Adrenal gland (tissue), 12 donors: ENCODE results near the gene ATXN2. TPM values are rescaled to one million over a fixed set of nuclear protein-coding genes. Genes with fewer than 3 reads are reported as not detected.

Source experiments
- DNase-seq, 7 donors: peaks; one replicate each; pipeline ENCODE4 v3.0.0-alpha.2; 2019 to 2020
- H3K27ac ChIP-seq, 5 donors: fragments of 200-600 bp; sonication (generic) in 4 of 5; 1 replicate in 3 of 5; 2 replicates in 2 of 5; pipeline versions ENCODE4 v1.5.1 to v1.8.0; 2016 to 2020; ENCODE audit warnings: mild to moderate bottlenecking in 1 of 5
- H3K27me3 ChIP-seq: fragments of 200-600 bp; 2 replicates; pipeline ENCODE4 v1.8.0; 2021
- H3K36me3 ChIP-seq, 2 donors: fragments of 200-600 bp; replicated peaks in 1 of 2; 1 replicate in 1 of 2; 2 replicates in 1 of 2; pipeline versions ENCODE4 v1.5.1 to v1.8.0; 2018 to 2022
- H3K4me1 ChIP-seq, 2 donors: fragments of 200-600 bp; replicated peaks in 1 of 2; 1 replicate in 1 of 2; 2 replicates in 1 of 2; pipeline versions ENCODE4 v1.5.1 to v1.8.0; 2018 to 2021
- H3K4me3 ChIP-seq, 4 donors: fragments of 200-600 bp; sonication (generic) in 3 of 4; one replicate each; pipeline ENCODE4 v1.5.1; 2016 to 2018
- H3K9me3 ChIP-seq, 3 donors: fragments of 200-600 bp; sonication (generic) in 1 of 3; replicated peaks in 1 of 3; 1 replicate in 2 of 3; 2 replicates in 1 of 3; pipeline versions ENCODE4 v1.5.1 to v1.8.0; 2016 to 2021
- POLR2A ChIP-seq, 2 donors: fragments of 450-650 bp; IDR thresholded peaks; one replicate each; pipeline ENCODE4 v1.6.1; 2017; ENCODE audit warnings: antibody characterized with exemption in 2 of 2, mild to moderate bottlenecking in 2 of 2, moderate library complexity in 1 of 2
- WGBS, 4 donors: extraction: QIAGEN DNeasy Blood & Tissue Kit in 2 of 4; methylation state at CpG; one replicate each; pipeline versions ENCODE4 v1.1.5 to v1.1.7; 2013 to 2017; 5-methylcytosine and 5-hydroxymethylcytosine counted together
- intact Hi-C, 2 donors: fragments of 100-400 bp; cut with DNase I; formaldehyde crosslinking; loops; one replicate each; pipeline versions ENCODE4 v1.14.1 to v1.15.0; 2022 to 2023
- polyA plus RNA-seq, 3 donors: library from polyadenylated mRNA; stranded (reverse); fragments of 200-250 nt in 2 of 3; fragments of 350-450 nt in 1 of 3; fragmentation: Illumina TruSeq in 1 of 3; extraction: RNeasy Lipid Tissue Mini Kit (QIAGEN cat#74804) in 1 of 3; gene quantifications; one replicate each; pipeline ENCODE4 v1.2.3, GENCODE V29; 2013 to 2014
- total RNA-seq, 9 donors: library from RNA; depleted of rRNA in 4 of 9; stranded (reverse); fragments of >200 nt in 4 of 9; fragments of 120-200 nt in 1 of 9; fragmentation: NEBNext Ultra II Directional in 1 of 9; extraction: Animal tissue kit (Norgen Biotek cat#: 25700) in 1 of 9; gene quantifications; one replicate each; pipeline versions ENCODE4 v1.1.0 to v1.2.4, GENCODE V29; 2013 to 2023
- TF ChIP-seq, protein P1 (sequence below), 6 experiments: fragments of 450-650 bp in 4 of 6; fragments of 200-600 bp in 2 of 6; sonication (generic) in 1 of 6; IDR thresholded peaks; 1 replicate in 5 of 6; 2 replicates in 1 of 6; pipeline versions ENCODE4 v1.5.1 to v1.8.0; 2016 to 2021; ENCODE audit warnings: antibody characterized with exemption in 6 of 6, mild to moderate bottlenecking in 2 of 6, moderate library complexity in 1 of 6
- donor health status: healthy with polysubstance abuse.
- donor health status: Bipolar disorder and iron deficiency.
- donor health status: DM: yes; HTN: yes; CAD: no.
- donor health status: DM: no; HTN: no; CAD: no.
- donor health status: DM: no; HTN: no; CAD: no.
- donor health status: DM: yes; HTN: yes; CAD: no.

The ATXN2 gene
- total and polyA plus RNA-seq, 12 donors: 31.0 to 241 (median 57.2) TPM

DNA sequence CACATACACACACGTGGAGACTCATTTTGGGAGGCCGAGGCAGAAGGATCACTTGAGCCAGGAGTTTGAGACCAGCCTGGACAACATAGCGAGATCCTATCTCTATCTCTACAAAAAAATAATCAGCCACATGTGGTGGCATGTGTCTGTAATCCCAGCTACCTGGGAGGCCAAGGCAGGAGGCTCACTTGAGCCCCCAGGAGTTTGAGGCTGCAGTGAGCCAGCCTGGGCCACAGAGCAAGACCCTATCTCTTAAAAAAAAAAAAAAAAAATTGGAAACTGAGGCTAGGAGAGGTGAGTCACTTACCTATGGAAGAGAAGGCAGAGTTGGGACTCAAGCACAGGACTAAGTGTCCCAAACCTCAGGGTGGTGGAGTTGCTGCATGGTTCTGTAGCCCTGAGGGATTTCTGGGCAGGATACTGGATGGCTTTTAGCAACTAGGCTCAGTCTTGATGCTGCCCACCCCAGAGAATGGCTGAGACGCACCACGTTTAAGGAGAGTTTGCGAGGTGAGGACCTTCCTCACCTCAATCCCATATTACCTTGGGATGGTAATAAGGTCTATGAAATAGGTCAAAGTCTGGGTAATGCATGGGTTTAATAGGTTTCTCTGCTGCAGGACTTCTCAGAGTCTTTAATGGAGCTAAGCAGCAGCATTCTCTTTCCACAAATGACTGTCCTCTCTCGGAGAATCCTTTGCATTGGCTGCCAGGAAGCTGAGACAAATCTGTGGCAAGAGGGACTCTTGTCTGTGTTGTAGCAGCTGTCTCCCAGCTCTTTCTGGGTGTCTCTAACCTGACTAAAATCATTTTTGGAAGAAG is 157.8 kb downstream of the ATXN2 start:
- no peak overlapping the region for H3K4me3 ChIP-seq
- intact Hi-C loops: no loop called here
- peaks cover 23 to 74% of the 10 kb centered on the region in 2 donors for H3K4me1 ChIP-seq
- TF ChIP-seq, protein P1, sequence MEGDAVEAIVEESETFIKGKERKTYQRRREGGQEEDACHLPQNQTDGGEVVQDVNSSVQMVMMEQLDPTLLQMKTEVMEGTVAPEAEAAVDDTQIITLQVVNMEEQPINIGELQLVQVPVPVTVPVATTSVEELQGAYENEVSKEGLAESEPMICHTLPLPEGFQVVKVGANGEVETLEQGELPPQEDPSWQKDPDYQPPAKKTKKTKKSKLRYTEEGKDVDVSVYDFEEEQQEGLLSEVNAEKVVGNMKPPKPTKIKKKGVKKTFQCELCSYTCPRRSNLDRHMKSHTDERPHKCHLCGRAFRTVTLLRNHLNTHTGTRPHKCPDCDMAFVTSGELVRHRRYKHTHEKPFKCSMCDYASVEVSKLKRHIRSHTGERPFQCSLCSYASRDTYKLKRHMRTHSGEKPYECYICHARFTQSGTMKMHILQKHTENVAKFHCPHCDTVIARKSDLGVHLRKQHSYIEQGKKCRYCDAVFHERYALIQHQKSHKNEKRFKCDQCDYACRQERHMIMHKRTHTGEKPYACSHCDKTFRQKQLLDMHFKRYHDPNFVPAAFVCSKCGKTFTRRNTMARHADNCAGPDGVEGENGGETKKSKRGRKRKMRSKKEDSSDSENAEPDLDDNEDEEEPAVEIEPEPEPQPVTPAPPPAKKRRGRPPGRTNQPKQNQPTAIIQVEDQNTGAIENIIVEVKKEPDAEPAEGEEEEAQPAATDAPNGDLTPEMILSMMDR (IDR thresholded peaks at IDR 0.05): no peak
- TF ChIP-seq POLR2A (IDR thresholded peaks at IDR 0.05): no peak
- H3K9me3 ChIP-seq: no peaks in the 10 kb centered on the region
- H3K36me3 ChIP-seq: peaks cover 0 to 14% of the 10 kb centered on the region in 2 donors
- H3K27me3 ChIP-seq: no peaks in the 10 kb centered on the region
- peak in 2 of 7 donors; percentile 5 for DNase-seq
- H3K27ac ChIP-seq: peak overlapping the region in 2 of 5 donors; percentile 60 to 84
- WGBS, 4 donors: 81 to 87% (median 85%) methylated on average over 6 to 7 of the region's 7 CpGs

- H3K36me3 ChIP-seq: peaks cover 0 to 14% of the 10 kb centered on the region in 2 donors
- H3K4me1 ChIP-seq: peaks cover 21 to 74% of the 10 kb centered on the region in 2 donors
- peak in 1 of 7 donors; percentile 11 for DNase-seq
- H3K27me3 ChIP-seq: no peaks in the 10 kb centered on the region
- intact Hi-C loops: no loop called here
- no peak overlapping the region for H3K4me3 ChIP-seq
- no peaks in the 10 kb centered on the region for H3K9me3 ChIP-seq
- WGBS, 4 donors: 69 to 94% (median 85%) methylated on average over 3 of the region's 3 CpGs
- TF ChIP-seq POLR2A (IDR thresholded peaks at IDR 0.05): no peak
- TF ChIP-seq, protein P1 (IDR thresholded peaks at IDR 0.05): no peak
- peak overlapping the region in 2 of 5 donors; percentile 60 to 84 for H3K27ac ChIP-seq
These were observed 158.5 kb downstream of the ATXN2 start for GRCh38 chr12:111440631-111441030.

DNA sequence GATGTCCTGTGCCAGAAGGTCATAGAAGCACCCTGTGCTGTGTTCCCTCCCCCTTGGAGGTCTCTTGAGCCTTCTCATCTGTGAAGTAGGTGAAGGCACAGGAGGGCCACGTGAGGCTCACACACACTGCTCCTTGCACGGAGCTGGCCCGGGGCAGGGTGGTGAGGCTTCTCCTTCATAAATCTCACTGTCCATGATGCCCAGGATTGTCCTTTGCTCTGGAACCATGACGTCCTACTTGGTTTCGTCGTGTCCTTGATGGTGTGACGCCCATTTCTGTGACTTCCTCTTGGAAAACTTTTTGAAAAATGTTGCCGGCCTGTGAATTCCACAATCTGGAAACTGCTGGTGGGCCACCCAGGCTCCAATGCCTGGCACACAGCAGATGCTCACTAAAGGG is 159.0 kb downstream of the ATXN2 start:
- Histone ChIP-seq H3K27ac (peak overlapping the region in 2 of 5 donors; percentile 60 to 84), H3K27me3 (no peaks in the 10 kb centered on the region), H3K4me1 (peaks cover 19 to 74% of the 10 kb centered on the region in 2 donors), H3K9me3 (no peaks in the 10 kb centered on the region), H3K36me3 (peaks cover 0 to 14% of the 10 kb centered on the region in 2 donors), H3K4me3 (no peak overlapping the region)
- TF ChIP-seq, protein P1 (IDR thresholded peaks at IDR 0.05): no peak
- no peak for TF ChIP-seq POLR2A (IDR thresholded peaks at IDR 0.05)
- peak in 3 of 7 donors; percentile 19 to 34 (median 29) for DNase-seq
- intact Hi-C loops: no loop called here
- WGBS, 4 donors: 25 to 49% (median 44%) methylated on average over 6 to 8 of the region's 8 CpGs

- WGBS, 4 donors: 65 to 72% (median 67%) methylated on average over 2 to 5 of the region's 5 CpGs
- peak in 1 of 7 donors; percentile 16 for DNase-seq
- Histone ChIP-seq H3K9me3 (no peaks in the 10 kb centered on the region), H3K27ac (peak overlapping the region in 2 of 5 donors; percentile 60 to 84), H3K4me1 (peaks cover 23 to 74% of the 10 kb centered on the region in 2 donors), H3K27me3 (no peaks in the 10 kb centered on the region), H3K36me3 (peaks cover 0 to 14% of the 10 kb centered on the region in 2 donors), H3K4me3 (no peak overlapping the region)
- intact Hi-C loops: no loop called here
- no peak for TF ChIP-seq POLR2A (IDR thresholded peaks at IDR 0.05)
- TF ChIP-seq, protein P1 (IDR thresholded peaks at IDR 0.05): no peak
These were observed 159.4 kb downstream of the ATXN2 start for GRCh38 chr12:111439657-111440151.
